Astrocyte (in vitro differentiated cells and primary cell): ENCODE results near the gene CCDC184.

ENCODE experiments used
- EZH2 ChIP-seq: IDR thresholded peaks from 2 replicates; pipeline ENCODE4 v1.6.1; 2012; ENCODE audit warnings: mild to moderate bottlenecking, low read length, inconsistent platforms; ENCODE audit not compliant: insufficient read depth
- TF ChIP-seq, protein P1 (sequence below): IDR thresholded peaks from 2 replicates; pipeline ENCODE4 v1.5.1; 2011; ENCODE audit warnings: low read depth, mild to moderate bottlenecking, inconsistent platforms, low read length, moderate library complexity; ENCODE audit not compliant: insufficient read depth

- TF ChIP-seq, protein P1, sequence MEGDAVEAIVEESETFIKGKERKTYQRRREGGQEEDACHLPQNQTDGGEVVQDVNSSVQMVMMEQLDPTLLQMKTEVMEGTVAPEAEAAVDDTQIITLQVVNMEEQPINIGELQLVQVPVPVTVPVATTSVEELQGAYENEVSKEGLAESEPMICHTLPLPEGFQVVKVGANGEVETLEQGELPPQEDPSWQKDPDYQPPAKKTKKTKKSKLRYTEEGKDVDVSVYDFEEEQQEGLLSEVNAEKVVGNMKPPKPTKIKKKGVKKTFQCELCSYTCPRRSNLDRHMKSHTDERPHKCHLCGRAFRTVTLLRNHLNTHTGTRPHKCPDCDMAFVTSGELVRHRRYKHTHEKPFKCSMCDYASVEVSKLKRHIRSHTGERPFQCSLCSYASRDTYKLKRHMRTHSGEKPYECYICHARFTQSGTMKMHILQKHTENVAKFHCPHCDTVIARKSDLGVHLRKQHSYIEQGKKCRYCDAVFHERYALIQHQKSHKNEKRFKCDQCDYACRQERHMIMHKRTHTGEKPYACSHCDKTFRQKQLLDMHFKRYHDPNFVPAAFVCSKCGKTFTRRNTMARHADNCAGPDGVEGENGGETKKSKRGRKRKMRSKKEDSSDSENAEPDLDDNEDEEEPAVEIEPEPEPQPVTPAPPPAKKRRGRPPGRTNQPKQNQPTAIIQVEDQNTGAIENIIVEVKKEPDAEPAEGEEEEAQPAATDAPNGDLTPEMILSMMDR: no peak
- TF ChIP-seq EZH2: no peak
Observed at GRCh38 chr12:48135027-48135426, 48.4 kb upstream of the CCDC184 start.
